Chondrocyte (in vitro differentiated cells): ENCODE measurements around the gene SYNCRIP. TPM values are rescaled to one million over a fixed set of nuclear protein-coding genes. Genes with fewer than 3 reads are reported as not detected.

Experiments
- DNase-seq: peaks from one replicate; pipeline ENCODE4 v3.0.0; 2021; ENCODE audit warnings: mixed read lengths, low spot score
- H3K27ac Mint-ChIP-seq: one replicate; pipeline ENCODE4 v1.8.0; 2021; ENCODE audit warnings: mild to moderate bottlenecking, moderate library complexity, mixed read lengths; ENCODE audit not compliant: unreplicated experiment
- H3K27me3 Mint-ChIP-seq: 2 replicates; pipeline ENCODE4 v1.8.0; 2021; ENCODE audit warnings: low read depth, mixed read lengths
- H3K36me3 Mint-ChIP-seq: 2 replicates; pipeline ENCODE4 v1.8.0; 2021; ENCODE audit warnings: low read depth, mixed read lengths
- H3K4me1 Mint-ChIP-seq: 2 replicates; pipeline ENCODE4 v1.8.0; 2021; ENCODE audit warnings: low read depth, mild to moderate bottlenecking, mixed read lengths
- H3K4me3 Mint-ChIP-seq: one replicate; pipeline ENCODE4 v1.8.0; 2021; ENCODE audit warnings: mild to moderate bottlenecking, moderate library complexity, mixed read lengths; ENCODE audit not compliant: unreplicated experiment
- H3K9me3 Mint-ChIP-seq: 2 replicates; pipeline ENCODE4 v1.8.0; 2021; ENCODE audit warnings: low read depth, mixed read lengths
- total RNA-seq: library from RNA; stranded (reverse); gene quantifications from 3 replicates; pipeline ENCODE4 v1.2.1, GENCODE V29; 2021
- TF ChIP-seq, protein P1 (sequence below): fragments of 200-600 bp; sonication (generic); IDR thresholded peaks from 2 replicates; pipeline ENCODE4 v1.5.0; 2021; ENCODE audit warnings: antibody characterized with exemption, mild to moderate bottlenecking, moderate library complexity

The SYNCRIP gene
- total RNA-seq, 1 donor from 2014 or later: 90.5 TPM

DNA sequence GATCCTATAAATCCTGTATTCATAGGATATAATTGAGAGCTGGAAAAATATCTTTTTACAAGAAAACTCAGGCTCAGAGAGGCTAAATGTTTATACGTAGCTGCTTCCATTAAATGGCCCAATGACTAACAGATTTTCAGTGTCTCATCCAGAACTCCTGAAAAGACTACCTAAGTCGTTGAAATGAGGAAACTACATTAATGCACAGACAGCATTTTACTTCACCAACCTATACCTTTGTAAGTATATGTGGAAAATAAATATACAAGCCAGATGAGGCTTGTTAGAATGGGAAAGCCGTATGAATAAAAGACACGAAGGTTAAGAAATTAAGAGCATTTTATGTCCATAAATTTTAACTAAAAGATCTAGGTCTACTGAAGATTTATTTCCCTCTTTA, 40.6 kb downstream of the SYNCRIP start:
- DNase-seq: no peak
- H3K9me3 Mint-ChIP-seq: no peaks in the 10 kb centered on the region
- H3K4me3 Mint-ChIP-seq: no peak overlapping the region
- H3K27ac Mint-ChIP-seq: no peak overlapping the region
- TF ChIP-seq, protein P1, sequence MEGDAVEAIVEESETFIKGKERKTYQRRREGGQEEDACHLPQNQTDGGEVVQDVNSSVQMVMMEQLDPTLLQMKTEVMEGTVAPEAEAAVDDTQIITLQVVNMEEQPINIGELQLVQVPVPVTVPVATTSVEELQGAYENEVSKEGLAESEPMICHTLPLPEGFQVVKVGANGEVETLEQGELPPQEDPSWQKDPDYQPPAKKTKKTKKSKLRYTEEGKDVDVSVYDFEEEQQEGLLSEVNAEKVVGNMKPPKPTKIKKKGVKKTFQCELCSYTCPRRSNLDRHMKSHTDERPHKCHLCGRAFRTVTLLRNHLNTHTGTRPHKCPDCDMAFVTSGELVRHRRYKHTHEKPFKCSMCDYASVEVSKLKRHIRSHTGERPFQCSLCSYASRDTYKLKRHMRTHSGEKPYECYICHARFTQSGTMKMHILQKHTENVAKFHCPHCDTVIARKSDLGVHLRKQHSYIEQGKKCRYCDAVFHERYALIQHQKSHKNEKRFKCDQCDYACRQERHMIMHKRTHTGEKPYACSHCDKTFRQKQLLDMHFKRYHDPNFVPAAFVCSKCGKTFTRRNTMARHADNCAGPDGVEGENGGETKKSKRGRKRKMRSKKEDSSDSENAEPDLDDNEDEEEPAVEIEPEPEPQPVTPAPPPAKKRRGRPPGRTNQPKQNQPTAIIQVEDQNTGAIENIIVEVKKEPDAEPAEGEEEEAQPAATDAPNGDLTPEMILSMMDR: no peak
- H3K27me3 Mint-ChIP-seq: no peaks in the 10 kb centered on the region
- H3K36me3 Mint-ChIP-seq: peaks cover 3% of the 10 kb centered on the region
- H3K4me1 Mint-ChIP-seq: peaks cover 7% of the 10 kb centered on the region

DNA sequence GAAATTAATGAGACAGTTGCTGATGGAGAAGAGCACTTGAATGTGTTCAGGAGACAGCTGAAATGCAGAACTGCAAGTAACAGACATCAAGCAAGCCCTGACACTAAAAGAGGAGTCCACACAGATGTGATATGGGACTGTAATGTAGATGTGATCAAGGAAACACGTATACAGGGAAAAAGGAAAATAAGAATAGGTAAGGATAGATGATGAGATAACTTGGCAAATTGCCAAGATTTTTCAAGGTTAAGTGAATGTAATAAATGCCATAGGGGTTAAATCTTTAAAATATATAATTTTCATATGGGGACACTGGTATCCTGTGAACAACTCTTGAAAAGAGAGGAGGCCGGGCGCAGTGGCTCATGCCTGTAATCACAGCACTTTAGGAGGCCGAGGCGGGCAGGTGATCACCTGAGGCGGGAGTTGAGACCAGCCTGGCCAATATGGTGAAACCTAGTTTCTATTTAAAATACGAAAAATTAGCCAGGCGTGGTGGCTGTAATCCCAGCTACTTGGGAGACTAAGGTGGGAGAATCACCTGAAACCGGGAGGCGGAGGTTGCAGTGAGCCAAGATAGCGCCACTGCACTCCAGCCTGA, 41.9 kb downstream of the SYNCRIP start:
- no peaks in the 10 kb centered on the region for H3K9me3 Mint-ChIP-seq
- H3K4me3 Mint-ChIP-seq: no peak overlapping the region
- no peak for DNase-seq
- TF ChIP-seq, protein P1: no peak
- peaks cover 10% of the 10 kb centered on the region for H3K4me1 Mint-ChIP-seq
- no peak overlapping the region for H3K27ac Mint-ChIP-seq
- peaks cover 3% of the 10 kb centered on the region for H3K36me3 Mint-ChIP-seq
- no peaks in the 10 kb centered on the region for H3K27me3 Mint-ChIP-seq

DNA sequence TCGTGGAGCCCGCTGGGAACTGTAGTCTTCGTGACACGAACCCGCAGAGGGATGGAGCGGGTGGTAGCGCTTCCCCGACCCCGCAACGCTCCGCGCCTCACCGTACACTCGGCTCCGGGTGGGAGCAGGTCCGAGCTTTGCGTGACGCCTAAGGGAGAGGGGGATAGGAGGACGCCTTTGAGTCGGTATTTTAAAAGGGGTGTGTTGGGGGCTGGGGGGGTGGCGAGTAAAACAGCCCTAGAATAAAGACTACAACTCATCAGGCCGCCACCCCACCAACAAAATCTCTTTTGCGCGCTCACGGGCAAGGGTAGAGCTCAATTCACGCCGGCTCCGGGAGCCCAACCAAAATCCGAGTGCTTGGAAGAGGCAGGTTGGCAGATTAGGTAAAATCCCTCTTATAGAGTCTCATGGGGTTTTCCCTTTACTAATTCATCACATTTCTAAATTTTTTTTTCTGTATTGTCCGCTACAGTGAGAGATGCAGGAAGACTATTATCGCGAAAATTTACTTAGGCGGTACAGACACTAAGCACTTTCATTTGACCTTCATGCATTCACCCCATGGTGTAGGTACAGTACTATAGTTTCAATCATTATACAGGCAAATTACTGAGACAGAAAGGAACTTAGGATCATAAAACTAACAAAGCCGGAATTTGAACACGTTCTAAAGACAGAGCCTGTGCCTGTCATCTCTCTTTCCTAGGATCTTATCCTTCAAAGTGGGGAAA, 48.3 kb downstream of the SYNCRIP start:
- no peaks in the 10 kb centered on the region for H3K27me3 Mint-ChIP-seq
- H3K27ac Mint-ChIP-seq: peak overlapping the region; percentile 99
- peak overlapping the region; percentile 85 for H3K4me3 Mint-ChIP-seq
- H3K36me3 Mint-ChIP-seq: peaks cover 2% of the 10 kb centered on the region
- peaks cover 47% of the 10 kb centered on the region for H3K4me1 Mint-ChIP-seq
- TF ChIP-seq, protein P1: no peak
- DNase-seq: no peak
- H3K9me3 Mint-ChIP-seq: peaks cover 9% of the 10 kb centered on the region

DNA sequence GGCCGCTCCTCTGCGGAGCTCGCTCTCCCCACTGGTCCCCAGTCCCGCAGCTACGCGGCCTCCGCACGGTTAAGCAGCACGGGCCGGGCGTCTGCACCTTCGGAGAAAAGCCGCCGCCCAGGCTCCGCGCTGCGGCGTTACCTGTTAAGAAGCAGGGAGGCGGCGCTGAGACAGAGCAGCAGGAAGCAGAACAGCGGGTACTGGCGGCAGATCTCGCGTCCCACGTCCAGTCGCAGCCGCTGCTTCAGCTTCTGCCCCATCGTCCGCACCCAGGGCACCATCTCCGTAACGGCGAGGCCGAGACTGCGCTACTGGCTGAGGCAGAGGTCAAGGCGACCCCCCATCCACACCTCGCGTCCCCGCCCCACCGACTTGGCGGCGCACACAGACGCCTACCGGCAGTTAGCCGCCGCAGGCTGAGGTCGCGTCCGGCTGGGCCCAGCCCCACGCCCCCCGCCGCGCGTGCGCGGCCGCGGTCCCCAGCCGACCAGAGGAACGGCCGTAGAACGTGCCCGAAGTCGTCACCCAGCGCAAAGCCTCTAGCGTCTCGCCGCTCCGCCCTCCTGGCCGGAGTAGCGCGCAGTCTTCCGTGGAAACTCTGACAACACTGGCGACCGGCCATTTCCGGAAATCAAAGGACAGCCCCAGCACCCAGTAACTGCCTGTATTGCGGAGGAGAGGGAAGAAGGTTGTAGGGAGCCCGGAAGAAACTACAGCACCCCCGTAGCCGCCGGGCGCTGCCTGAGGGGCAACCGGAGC, 49.1 kb downstream of the SYNCRIP start, which contains the start of gene SNX14:
TSS of gene SNX14 (minus strand) at position 421 of the 759 bp plus-strand sequence. CDS start at position 281, 140 bp downstream.
- Mint-ChIP-seq H3K27ac (peak within 1 kb of the TSS; percentile 99), H3K4me1 (peaks cover 43% of the 10 kb centered on the region), H3K4me3 (peak within 1 kb of the TSS; percentile 85), H3K27me3 (no peaks in the 10 kb centered on the region), H3K9me3 (peaks cover 10% of the 10 kb centered on the region), H3K36me3 (peaks cover 2% of the 10 kb centered on the region)
- TF ChIP-seq, protein P1: no peak
- peak; percentile 96 for DNase-seq

DNA sequence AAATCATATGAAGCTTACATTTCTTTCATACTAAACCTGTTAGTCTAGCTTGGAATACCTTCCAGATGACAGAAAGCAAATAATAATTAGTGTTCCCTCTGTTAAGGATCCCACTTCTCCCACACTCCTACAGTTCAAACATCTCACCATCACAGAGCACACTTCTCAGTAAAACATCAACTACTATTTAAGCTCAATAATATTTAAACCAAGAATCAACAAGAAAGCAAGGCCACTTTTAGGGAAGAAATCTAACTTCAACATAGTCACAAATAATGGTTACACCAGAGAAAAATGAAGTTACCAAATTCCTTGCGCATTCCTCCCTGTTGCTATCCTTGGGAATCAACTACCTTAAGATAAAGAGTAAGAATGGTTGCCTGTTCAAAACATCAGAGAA, 50.7 kb downstream of the SYNCRIP start:
- Mint-ChIP-seq H3K9me3 (peaks cover 10% of the 10 kb centered on the region), H3K27me3 (no peaks in the 10 kb centered on the region), H3K27ac (peak overlapping the region; percentile 99), H3K4me1 (peaks cover 43% of the 10 kb centered on the region), H3K36me3 (peaks cover 2% of the 10 kb centered on the region), H3K4me3 (peak overlapping the region; percentile 85)
- no peak for DNase-seq
- TF ChIP-seq, protein P1: no peak
